Measurements from ENCODE around the gene KLF15. TPM values are rescaled to one million over a fixed set of nuclear protein-coding genes. Genes with fewer than 3 reads are reported as not detected.

KLF15 gene
- total RNA-seq, 1 experiment from 2014 or later = 14.7 TPM

DNA sequence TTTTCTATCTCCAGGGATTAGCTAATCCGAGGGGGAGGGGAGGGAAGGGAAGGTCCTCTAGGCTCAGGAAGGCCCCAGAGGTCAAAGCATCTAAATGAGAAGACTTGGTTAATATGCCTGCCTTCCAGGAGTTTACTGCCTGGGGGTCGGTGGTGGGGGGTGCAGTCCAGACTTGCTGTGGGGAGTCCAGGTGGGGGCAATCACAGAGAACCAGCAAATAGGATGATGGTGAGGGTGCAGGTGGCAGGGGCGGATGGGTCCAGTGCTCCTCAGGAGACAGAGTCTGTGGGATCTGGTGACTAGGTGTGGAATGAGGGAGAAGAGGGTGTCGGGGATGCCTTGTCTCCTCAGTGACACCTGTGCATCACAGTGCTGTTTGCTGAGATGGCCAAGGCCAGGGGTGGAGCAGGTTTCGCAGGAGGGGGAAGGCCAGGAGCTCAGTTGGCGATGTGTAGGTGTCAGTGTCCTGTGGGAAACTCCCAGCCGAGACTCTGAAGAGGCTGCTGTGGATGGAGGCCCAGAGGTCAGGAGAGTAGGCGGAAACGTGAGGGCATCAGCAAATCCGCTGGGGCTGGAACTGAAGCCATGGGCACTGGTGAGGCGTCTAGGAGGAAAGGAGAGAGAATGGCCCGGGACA is 45.6 kb upstream of the KLF15 start:
- POLR2A ChIA-PET = interaction anchor here (1.3 kb wide), 1 partner anchor 21 kb away, joined by 3 read pairs; no protein-coding TSS in a partner anchor
- H3K27me3 Mint-ChIP-seq (ENCODE audit: low read depth) = no peaks in the 10 kb centered on the region; the same call in 1 of the 2 replicates
- no peak for ATAC-seq

DNA sequence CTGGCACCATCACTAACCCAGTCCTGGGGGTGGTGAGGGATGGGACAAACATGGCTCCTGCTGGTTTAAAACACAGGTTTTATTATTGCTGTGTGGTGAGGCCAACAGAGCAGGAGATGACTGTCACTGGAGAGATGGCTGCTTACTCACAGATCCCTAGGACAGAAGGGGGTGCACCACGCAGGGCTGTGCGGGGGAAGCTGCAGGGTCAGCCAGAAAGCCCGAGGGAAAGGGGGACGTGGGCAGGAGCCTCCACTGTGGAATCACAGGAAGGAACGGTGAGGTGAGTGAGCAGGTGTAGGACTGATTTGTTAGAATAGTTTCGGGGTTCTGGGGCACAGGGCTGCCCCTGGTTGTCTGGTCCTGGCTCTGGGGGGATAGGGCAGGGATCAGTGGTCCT is 45.0 kb upstream of the KLF15 start:
- no peaks in the 10 kb centered on the region; the same call in 1 of the 2 replicates for H3K27me3 Mint-ChIP-seq (ENCODE audit: low read depth)
- ATAC-seq (no peak), DNase-seq (ENCODE audit: low spot score) (no peak)
- TF ChIP-seq, protein P1, sequence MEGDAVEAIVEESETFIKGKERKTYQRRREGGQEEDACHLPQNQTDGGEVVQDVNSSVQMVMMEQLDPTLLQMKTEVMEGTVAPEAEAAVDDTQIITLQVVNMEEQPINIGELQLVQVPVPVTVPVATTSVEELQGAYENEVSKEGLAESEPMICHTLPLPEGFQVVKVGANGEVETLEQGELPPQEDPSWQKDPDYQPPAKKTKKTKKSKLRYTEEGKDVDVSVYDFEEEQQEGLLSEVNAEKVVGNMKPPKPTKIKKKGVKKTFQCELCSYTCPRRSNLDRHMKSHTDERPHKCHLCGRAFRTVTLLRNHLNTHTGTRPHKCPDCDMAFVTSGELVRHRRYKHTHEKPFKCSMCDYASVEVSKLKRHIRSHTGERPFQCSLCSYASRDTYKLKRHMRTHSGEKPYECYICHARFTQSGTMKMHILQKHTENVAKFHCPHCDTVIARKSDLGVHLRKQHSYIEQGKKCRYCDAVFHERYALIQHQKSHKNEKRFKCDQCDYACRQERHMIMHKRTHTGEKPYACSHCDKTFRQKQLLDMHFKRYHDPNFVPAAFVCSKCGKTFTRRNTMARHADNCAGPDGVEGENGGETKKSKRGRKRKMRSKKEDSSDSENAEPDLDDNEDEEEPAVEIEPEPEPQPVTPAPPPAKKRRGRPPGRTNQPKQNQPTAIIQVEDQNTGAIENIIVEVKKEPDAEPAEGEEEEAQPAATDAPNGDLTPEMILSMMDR (IDR thresholded peaks at IDR 0.05) = no peak
- TF ChIP-seq ZNF396 (CRISPR knock-in tag; IDR thresholded peaks at IDR 0.05; ENCODE audit: borderline replicate concordance) = no peak
- TF ChIP-seq, protein P2, sequence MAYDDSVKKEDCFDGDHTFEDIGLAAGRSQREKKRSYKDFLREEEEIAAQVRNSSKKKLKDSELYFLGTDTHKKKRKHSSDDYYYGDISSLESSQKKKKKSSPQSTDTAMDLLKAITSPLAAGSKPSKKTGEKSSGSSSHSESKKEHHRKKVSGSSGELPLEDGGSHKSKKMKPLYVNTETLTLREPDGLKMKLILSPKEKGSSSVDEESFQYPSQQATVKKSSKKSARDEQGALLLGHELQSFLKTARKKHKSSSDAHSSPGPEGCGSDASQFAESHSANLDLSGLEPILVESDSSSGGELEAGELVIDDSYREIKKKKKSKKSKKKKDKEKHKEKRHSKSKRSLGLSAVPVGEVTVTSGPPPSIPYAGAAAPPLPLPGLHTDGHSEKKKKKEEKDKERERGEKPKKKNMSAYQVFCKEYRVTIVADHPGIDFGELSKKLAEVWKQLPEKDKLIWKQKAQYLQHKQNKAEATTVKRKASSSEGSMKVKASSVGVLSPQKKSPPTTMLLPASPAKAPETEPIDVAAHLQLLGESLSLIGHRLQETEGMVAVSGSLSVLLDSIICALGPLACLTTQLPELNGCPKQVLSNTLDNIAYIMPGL (CRISPR knock-in tag; IDR thresholded peaks at IDR 0.05) = no peak
- TF ChIP-seq NFATC4 (CRISPR knock-in tag; IDR thresholded peaks at IDR 0.05) = no peak
- TF ChIP-seq, protein P3, sequence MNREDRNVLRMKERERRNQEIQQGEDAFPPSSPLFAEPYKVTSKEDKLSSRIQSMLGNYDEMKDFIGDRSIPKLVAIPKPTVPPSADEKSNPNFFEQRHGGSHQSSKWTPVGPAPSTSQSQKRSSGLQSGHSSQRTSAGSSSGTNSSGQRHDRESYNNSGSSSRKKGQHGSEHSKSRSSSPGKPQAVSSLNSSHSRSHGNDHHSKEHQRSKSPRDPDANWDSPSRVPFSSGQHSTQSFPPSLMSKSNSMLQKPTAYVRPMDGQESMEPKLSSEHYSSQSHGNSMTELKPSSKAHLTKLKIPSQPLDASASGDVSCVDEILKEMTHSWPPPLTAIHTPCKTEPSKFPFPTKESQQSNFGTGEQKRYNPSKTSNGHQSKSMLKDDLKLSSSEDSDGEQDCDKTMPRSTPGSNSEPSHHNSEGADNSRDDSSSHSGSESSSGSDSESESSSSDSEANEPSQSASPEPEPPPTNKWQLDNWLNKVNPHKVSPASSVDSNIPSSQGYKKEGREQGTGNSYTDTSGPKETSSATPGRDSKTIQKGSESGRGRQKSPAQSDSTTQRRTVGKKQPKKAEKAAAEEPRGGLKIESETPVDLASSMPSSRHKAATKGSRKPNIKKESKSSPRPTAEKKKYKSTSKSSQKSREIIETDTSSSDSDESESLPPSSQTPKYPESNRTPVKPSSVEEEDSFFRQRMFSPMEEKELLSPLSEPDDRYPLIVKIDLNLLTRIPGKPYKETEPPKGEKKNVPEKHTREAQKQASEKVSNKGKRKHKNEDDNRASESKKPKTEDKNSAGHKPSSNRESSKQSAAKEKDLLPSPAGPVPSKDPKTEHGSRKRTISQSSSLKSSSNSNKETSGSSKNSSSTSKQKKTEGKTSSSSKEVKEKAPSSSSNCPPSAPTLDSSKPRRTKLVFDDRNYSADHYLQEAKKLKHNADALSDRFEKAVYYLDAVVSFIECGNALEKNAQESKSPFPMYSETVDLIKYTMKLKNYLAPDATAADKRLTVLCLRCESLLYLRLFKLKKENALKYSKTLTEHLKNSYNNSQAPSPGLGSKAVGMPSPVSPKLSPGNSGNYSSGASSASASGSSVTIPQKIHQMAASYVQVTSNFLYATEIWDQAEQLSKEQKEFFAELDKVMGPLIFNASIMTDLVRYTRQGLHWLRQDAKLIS (CRISPR knock-in tag; IDR thresholded peaks at IDR 0.05; ENCODE audit: borderline replicate concordance) = no peak
- no peak for TF ChIP-seq GTF2I (CRISPR knock-in tag; conservative IDR thresholded peaks at IDR 0.05)
- no peak overlapping the region for H3K4me3 Mint-ChIP-seq
- CTCF ChIA-PET = no interaction called here
- H3K27ac Mint-ChIP-seq = no peak overlapping the region
- H3K36me3 Mint-ChIP-seq = no peaks in the 10 kb centered on the region
- H3K4me1 Mint-ChIP-seq = peaks cover 16% of the 10 kb centered on the region
- POLR2A ChIA-PET = no interaction called here
- H3K9me3 Mint-ChIP-seq = no peaks in the 10 kb centered on the region

More for the DNA sequence above, 45.6 kb upstream of the KLF15 start:
- TF ChIP-seq ZNF423 (CRISPR knock-in tag; IDR thresholded peaks at IDR 0.05) (no peak), ETV6 (CRISPR knock-in tag; IDR thresholded peaks at IDR 0.05) (no peak), TP53 (CRISPR knock-in tag; IDR thresholded peaks at IDR 0.05) (no peak), OVOL2 (CRISPR knock-in tag; IDR thresholded peaks at IDR 0.05; ENCODE audit: borderline replicate concordance) (no peak), SMAD3 (CRISPR knock-in tag; IDR thresholded peaks at IDR 0.05; ENCODE audit: borderline replicate concordance) (no peak), SP1 (CRISPR knock-in tag; conservative IDR thresholded peaks at IDR 0.05) (no peak), NFATC4 (CRISPR knock-in tag; IDR thresholded peaks at IDR 0.05) (no peak), IRF2 (CRISPR knock-in tag; IDR thresholded peaks at IDR 0.05; ENCODE audit: borderline replicate concordance, low read depth) (no peak), JAZF1 (CRISPR knock-in tag; IDR thresholded peaks at IDR 0.05) (no peak), JUN (CRISPR knock-in tag; IDR thresholded peaks at IDR 0.05) (no peak), ZNF219 (CRISPR knock-in tag; IDR thresholded peaks at IDR 0.05; ENCODE audit: borderline replicate concordance) (no peak)
- TF ChIP-seq, protein P4, sequence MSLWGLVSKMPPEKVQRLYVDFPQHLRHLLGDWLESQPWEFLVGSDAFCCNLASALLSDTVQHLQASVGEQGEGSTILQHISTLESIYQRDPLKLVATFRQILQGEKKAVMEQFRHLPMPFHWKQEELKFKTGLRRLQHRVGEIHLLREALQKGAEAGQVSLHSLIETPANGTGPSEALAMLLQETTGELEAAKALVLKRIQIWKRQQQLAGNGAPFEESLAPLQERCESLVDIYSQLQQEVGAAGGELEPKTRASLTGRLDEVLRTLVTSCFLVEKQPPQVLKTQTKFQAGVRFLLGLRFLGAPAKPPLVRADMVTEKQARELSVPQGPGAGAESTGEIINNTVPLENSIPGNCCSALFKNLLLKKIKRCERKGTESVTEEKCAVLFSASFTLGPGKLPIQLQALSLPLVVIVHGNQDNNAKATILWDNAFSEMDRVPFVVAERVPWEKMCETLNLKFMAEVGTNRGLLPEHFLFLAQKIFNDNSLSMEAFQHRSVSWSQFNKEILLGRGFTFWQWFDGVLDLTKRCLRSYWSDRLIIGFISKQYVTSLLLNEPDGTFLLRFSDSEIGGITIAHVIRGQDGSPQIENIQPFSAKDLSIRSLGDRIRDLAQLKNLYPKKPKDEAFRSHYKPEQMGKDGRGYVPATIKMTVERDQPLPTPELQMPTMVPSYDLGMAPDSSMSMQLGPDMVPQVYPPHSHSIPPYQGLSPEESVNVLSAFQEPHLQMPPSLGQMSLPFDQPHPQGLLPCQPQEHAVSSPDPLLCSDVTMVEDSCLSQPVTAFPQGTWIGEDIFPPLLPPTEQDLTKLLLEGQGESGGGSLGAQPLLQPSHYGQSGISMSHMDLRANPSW (CRISPR knock-in tag; conservative IDR thresholded peaks at IDR 0.05; ENCODE audit: low read depth) = no peak
- TF ChIP-seq, protein P5, sequence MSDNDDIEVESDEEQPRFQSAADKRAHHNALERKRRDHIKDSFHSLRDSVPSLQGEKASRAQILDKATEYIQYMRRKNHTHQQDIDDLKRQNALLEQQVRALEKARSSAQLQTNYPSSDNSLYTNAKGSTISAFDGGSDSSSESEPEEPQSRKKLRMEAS (CRISPR knock-in tag; IDR thresholded peaks at IDR 0.05) = no peak
- H3K27ac Mint-ChIP-seq = no peak overlapping the region
- no peaks in the 10 kb centered on the region for H3K36me3 Mint-ChIP-seq
- H3K4me1 Mint-ChIP-seq = peaks cover 16% of the 10 kb centered on the region
- DNase-seq (ENCODE audit: low spot score) = no peak
- no peak overlapping the region for H3K4me3 Mint-ChIP-seq
- CTCF ChIA-PET = interaction anchor here (1.4 kb wide), 1 partner anchor 8 kb away, joined by 4 read pairs; the partner anchor contains the start of gene CFAP100
- H3K9me3 Mint-ChIP-seq = no peaks in the 10 kb centered on the region

Measured in WTC11 (cell line).